HG03354 (cell line): ENCODE results near the gene MACROD2.
A peak's percentile ranks its signal among the peaks of the same experiment; 100 is the strongest.
"Not testable (repeated sequence)": the region's sequence is repeated elsewhere in the genome, so short reads cannot be mapped to it uniquely, and the experiment has no call there.

Experiments
- ATAC-seq: cut with Tn5 transposase; IDR thresholded peaks from one replicate; pipeline ENCODE4 v1.9.1; 2021; ENCODE audit warnings: mild to moderate bottlenecking; ENCODE audit not compliant: unreplicated experiment, poor library complexity, severe bottlenecking

The MACROD2 gene

GRCh38 chr20:15967334-15967733 lies 1972.0 kb downstream of the MACROD2 start:
- ATAC-seq: no peak

DNA sequence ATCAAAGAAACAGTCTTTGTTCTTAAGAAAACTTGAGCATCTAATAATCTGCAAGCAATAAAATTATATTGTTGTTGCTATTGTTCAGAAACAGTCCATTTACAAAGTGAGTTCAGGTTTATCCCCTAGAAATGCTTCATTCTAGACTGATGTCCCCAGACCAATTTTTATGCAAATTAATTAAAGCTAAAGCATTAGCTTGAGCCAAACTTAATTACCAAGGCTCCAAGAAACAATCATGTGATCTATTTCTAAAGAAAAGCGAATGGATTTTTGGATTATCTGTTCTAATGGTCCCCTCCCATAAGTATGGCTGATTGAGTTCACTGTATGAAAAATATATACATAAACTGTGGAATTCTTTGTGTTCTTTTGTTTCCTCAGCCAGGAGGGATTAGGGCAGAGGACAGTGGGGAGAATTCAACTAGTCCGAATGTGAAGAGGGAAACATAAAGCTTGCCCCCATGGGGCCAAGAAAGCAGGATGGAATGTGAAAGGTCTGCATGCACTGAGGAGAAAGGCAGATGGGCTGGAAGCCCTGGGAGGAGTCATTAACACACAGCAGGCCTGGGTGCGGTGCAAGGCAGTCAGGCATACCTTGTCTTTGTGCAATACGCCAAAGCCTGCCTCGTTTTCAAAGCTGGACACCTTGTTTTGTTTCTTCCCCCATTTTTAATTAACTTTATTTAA lies 1980.9 kb downstream of the MACROD2 start:
- ATAC-seq: no peak

DNA sequence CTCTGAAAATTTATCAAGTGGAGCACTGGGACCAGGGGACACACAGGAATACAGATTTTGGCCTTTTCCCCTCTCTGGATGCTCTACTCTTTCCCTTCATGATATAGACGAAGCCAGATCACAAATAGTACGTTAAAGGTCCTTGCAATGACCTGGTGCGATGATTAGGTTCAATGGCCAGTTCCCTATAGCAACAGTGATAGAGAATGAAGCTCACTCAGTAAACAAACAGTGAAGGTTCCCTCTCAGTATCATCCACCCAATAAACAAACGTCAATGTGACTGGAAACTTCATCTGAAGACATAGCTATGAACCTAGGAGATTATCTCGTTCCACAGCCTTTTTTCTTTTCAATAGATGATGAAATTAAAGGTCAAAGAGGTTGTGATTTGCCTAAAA lies 1981.7 kb downstream of the MACROD2 start:
- no peak for ATAC-seq

DNA sequence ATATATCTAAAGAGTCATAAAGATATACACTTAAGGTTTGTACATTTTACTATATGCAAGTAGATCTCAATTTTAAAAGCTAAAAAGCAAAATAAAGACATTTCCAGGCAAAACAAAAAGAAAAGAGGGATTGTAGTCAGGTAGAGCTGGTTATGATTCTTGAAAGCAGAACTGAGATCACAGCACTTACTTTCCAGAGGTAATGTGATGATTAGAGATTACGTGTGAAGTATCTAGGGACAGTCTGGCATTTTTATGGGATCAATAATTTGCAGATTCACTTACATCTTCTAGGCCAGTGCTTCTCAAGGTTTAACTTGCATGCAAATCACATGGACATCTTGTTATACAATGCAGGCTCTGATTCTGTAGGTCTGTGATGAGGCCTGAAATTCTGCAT lies 1982.4 kb downstream of the MACROD2 start:
- ATAC-seq: no peak

DNA sequence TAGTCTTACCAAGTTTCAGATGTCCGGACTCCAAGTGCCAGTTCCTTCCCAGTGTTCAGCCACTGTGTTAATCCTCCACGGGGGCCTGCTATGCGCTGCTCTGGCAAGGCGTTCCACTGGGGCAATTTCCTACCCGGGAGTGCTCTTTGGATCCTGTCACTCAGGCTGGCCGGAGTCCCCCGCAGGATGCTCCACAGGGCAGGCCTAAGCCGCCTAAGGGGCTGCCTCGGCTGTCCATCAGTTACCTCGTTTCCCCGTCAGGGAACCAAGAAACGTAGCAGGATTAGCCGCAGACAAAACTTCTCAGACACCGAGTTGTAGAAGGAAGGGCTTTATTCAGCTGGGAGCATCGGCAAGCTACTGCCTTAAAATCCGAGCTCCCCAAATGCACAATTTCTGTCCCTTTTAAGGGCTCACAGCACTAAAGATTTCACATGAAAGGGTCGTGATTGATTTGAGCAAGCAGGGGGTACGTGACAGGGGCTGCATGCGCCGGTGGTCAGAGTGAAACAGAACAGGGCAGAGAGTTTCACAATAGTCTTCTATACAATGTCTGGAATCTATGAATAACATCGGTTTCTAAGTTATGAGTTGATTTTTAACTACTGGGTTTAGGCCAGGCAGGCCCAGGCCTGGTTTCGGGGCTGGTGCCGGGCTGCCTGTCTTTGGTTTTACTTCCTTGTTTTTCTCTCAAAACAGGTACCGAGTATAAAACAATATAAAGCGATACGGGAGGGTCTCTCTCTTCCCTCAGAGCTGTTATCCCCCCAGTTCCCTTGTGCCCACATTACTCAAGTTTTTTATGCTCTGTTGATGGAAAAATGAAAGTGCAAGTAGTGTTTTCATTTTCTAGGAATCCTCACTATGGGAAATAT lies 1990.4 kb downstream of the MACROD2 start:
- peak; percentile 31 for ATAC-seq

DNA sequence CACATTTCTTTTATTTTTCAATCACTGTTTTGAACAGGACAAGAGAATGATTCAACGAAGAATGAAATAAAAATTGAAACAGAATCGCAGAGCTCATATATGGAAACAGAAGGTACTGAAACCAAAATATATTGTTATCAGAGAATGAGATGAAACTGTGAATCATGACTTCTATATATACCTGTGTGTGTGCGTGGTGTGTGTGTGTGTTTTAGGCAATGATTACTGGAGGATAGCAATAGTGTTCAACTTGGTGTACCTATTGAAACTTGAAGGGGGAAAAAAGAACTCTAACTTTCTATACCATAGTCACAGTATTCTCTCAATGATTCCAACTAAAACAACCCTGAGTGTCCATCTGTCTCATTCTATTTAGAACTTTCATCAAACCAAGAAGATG lies 1991.4 kb downstream of the MACROD2 start:
- ATAC-seq: peak; percentile 96

DNA sequence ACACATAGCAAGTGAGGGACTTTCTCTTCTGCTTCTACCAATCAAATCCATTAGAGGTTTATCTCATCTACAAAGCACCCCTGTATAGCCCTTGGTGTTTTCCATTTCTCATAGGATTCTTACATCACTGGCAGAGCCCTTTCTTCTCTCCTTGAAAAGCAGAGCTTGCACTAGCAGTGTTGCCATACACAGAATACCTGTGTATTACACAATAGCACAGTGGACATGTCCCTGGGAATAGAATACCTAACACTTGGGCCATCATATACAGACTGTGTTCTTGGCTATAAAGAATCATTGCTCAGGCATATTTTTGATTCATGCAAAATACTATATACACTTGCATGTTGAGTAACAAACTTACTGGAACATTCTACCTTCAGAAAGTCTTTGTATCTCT lies 1996.0 kb downstream of the MACROD2 start:
- ATAC-seq: no peak

DNA sequence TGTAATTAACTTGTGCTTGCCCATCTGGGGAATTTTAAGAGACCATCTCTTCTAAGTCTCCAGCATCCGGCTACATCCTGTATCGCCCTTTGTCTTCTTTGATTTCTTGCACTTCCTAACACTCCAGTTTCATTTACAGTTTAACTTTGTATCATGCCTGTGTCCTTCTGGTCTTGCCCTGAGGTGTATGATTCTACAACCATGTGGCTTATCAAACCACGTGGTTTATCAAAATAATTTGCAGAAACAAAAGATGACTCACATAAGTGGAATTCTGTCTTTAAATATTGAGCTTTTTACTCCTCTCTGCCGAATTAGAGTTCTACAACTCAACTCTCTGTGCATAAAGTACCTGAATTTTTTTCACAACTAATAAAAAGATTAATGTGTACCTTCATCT lies 1997.2 kb downstream of the MACROD2 start:
- ATAC-seq: no peak

DNA sequence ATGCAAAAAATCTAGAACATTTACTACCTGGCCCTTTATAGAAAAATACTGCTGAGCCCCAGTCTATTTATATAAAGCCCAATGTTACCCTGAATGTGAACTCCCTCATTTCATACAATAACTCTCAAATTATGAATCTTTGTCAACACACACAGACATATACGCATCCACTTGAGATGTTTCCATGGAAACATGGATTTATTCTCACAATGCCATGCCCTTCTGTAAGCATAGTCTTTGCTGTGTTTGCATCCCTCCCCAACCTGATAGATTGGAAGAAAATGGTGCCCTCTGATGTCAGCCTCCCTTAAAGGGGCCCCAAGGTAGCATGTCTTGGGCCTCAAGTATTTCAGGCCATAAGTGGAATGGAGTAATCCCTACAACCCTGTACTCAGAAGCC lies 2004.8 kb downstream of the MACROD2 start:
- no peak for ATAC-seq

DNA sequence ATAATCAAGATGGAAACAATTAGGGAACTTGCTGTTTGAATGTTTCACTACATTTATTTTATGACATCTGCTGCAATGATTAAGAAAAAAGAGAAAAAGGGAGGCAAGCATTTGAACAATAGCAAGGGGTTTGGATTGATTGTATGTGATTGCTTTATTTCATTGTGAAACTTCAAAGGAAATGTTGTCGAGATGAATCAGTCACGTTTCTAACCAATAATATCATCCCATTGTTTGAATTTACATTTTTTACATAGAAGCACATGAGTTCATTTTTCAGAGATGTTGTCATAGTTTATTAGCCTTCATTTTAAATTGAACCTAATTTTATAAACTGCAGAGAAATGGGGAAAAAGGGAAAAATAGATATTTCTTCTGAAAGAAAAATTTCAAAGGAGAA lies 2006.0 kb downstream of the MACROD2 start:
- ATAC-seq: no peak

GRCh38 chr20:16003310-16003709 lies 2008.0 kb downstream of the MACROD2 start:
- no peak for ATAC-seq

GRCh38 chr20:16004108-16004854 lies 2009.0 kb downstream of the MACROD2 start:
- ATAC-seq: no peak

DNA sequence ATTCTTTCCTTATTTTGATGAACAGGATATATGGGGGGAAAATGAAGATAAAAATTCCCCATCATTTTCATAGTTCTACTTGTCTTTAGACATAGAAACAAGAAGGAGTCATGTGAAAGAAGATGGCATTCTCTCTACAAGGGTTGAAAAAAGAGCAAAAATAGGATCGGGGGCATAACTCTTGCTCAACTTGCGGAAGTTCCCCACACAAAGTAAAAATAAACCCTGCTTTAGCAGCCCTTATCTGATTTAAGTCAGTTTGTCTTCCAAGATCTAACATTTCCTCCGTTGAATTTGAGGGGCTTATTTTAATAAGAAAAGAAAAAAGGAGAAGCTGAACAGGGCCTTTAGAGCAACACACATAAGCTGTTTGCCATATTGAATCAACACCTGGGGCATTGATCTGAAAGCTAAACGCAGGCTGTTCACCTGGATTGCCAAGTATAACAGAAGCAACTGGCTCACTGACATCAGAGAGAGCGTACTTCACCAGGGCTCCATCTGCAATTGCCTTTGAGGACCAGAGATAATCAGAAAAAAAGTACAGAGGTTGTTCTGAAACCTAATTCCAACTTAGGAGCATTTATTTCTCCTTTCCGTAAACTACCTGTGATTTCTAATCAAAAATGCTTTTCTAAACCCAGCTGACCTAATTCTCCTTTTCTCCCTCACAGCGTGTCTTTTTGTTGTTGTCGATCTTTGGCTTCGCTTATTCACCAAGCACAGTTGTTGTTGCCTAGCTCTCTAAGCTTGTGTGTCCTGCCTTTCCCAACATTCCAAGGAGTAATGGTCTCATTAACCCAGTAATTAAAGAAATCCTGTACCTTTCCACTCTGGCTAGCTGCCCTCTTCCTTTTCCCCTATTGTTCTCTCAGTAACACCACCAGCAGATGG lies 2010.0 kb downstream of the MACROD2 start:
- ATAC-seq: no peak

DNA sequence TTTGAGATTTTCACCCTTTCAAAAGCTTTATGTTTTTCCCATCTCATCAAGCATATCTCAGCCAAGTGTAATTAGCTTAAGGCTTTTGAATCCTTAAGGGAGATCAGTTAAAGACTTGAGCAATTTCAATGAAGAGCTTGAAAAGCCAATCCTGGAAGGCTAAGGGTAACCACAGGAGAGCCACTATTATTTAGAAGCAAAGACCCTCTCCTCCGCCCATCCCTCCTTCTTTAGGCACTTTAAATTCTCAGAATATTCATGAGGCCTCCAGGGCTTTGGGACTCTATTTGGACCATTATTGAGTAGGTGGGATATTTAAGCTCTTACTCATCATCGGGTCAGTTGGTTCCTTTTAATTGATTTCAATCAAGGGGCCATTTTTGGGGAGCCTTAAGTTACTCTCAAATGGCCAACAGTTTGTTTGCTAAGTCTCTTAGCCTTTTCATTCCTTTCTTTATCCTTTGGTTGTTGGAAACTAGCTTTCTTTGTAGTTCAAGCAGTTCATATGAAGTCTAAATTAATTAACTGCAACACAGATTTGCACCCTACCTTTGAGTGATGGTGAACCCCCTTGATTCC lies 2010.7 kb downstream of the MACROD2 start:
- ATAC-seq: no peak

GRCh38 chr20:16007164-16007563 lies 2011.8 kb downstream of the MACROD2 start:
- peak; percentile 98 for ATAC-seq

- no peak for ATAC-seq
These were observed 2012.6 kb downstream of the MACROD2 start for GRCh38 chr20:16007962-16008361.

GRCh38 chr20:16011056-16011455 lies 2015.7 kb downstream of the MACROD2 start:
- ATAC-seq: no peak

GRCh38 chr20:16011519-16011918 lies 2016.2 kb downstream of the MACROD2 start:
- no peak for ATAC-seq

GRCh38 chr20:16012934-16013333 lies 2017.6 kb downstream of the MACROD2 start:
- not testable (repeated sequence) for ATAC-seq
